GM13976 (cell line): ENCODE results near the gene C2orf66.

Experiments used
- DNase-seq: peaks from one replicate; pipeline ENCODE4 v3.0.0; 2012; ENCODE audit warnings: low spot score
- CTCF ChIP-seq: IDR thresholded peaks from 2 replicates; pipeline ENCODE4 v1.5.1; 2012; ENCODE audit warnings: borderline replicate concordance, mild to moderate bottlenecking; ENCODE audit not compliant: insufficient read depth; ENCODE audit errors: extremely low read depth, missing control alignments, control extremely low read depth
- in situ Hi-C: fragments of 300-500 bp; cut with MboI; formaldehyde crosslinking; loops from one replicate; pipeline ENCODE4 v1.12.0; 2022; ENCODE audit warnings: low sequenced_read_pairs, mixed read lengths, inconsistent platforms; ENCODE audit not compliant: unreplicated experiment

The C2orf66 gene

DNA sequence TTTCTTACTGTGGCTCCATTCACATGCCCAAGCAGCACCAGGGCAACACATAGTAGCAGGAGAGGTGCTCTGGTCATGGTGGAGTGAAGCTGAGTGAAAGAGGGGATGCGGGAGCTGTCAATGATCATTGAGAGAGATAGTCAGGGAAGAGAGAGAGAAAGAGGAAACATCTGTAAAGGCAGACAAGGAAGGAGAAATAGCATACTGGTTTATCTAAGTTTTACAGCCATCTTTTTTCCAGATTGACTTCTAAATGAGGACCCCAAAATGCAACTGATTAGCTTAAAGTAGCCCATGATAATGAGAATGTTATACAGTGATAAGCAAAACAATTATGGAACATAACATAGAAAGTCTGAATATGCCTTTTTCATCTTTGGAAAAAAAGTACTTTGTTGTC, at the start of gene C2orf66:
TSS of gene C2orf66 (minus strand) at position 96 of the 400 bp plus-strand sequence. CDS start at position 77, 19 bp downstream.
- DNase-seq: no peak
- TF ChIP-seq CTCF: no peak
- in situ Hi-C loops: no loop called here

GRCh38 chr2:196854629-196855028, 45.5 kb upstream of the C2orf66 start:
- in situ Hi-C loops: no loop called here
- DNase-seq: no peak
- no peak for TF ChIP-seq CTCF

GRCh38 chr2:196853301-196854087, 44.3 kb upstream of the C2orf66 start:
- in situ Hi-C loops: no loop called here
- no peak for TF ChIP-seq CTCF
- no peak for DNase-seq

DNA sequence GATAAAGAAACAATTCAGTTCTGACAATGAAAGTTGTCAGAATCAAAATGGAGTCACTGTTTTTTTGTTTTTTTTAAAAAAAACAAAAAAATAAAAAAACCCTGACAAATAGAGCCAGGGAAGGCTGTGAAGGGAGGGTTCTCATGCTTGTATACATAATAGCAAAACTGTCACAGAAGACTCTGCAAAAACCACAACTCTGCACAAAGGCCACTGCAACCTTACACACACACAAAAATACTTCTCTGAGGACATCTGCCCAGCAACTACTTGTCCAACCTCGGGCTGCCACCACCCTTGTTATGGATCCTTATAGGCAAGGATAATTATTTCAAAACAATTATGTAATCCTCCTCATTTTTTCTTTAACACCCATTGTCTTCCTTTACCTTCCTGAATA, 41.9 kb upstream of the C2orf66 start:
- no peak for DNase-seq
- TF ChIP-seq CTCF: no peak
- in situ Hi-C loops: no loop called here

GRCh38 chr2:196849895-196850294, 40.7 kb upstream of the C2orf66 start:
- DNase-seq: no peak
- in situ Hi-C loops: no loop called here
- no peak for TF ChIP-seq CTCF

DNA sequence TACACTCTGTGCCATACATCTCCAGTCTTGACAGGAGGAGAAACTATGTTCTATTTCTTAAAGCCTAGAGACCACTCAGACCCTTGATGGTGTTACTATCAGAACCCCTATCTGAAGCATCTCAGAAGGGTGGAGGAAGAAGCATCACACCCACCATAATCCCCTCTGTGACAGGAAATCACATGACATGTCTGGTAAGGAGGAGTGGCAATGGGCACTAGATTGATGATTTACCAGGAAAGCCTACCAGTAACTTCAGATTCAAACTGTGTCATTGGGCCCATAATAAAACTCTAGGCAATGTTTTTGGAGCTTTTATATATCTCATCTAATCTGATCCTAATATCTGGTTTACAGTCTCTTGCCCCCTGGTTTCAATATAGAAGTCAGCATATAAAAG, 37.1 kb upstream of the C2orf66 start:
- no peak for TF ChIP-seq CTCF
- DNase-seq: no peak
- in situ Hi-C loops: no loop called here
